Measurements from ENCODE around the gene MAN1C1.

Gene MAN1C1

GRCh38 chr1:25744140-25744581 lies 127.6 kb downstream of the MAN1C1 start:
- no peak for FAIRE-seq

- no peak for FAIRE-seq
Measured at GRCh38 chr1:25744636-25745425, 128.2 kb downstream of the MAN1C1 start.

GRCh38 chr1:25746299-25747045 lies 129.9 kb downstream of the MAN1C1 start:
- FAIRE-seq, result no peak

- no peak for FAIRE-seq
Measured at GRCh38 chr1:25747046-25747719, 130.6 kb downstream of the MAN1C1 start.

GRCh38 chr1:25748531-25749205 lies 132.1 kb downstream of the MAN1C1 start:
- no peak for FAIRE-seq

- FAIRE-seq, result no peak
Measured at GRCh38 chr1:25750923-25751605, 134.5 kb downstream of the MAN1C1 start.

- no peak for FAIRE-seq
Measured at GRCh38 chr1:25754470-25755181, 138.0 kb downstream of the MAN1C1 start.

- FAIRE-seq, result no peak
Measured at GRCh38 chr1:25755475-25756125, 139.0 kb downstream of the MAN1C1 start.

GRCh38 chr1:25756215-25756614 lies 139.6 kb downstream of the MAN1C1 start:
- no peak for FAIRE-seq

GRCh38 chr1:25757151-25757845 lies 140.7 kb downstream of the MAN1C1 start:
- no peak for FAIRE-seq

GRCh38 chr1:25757846-25758185 lies 141.2 kb downstream of the MAN1C1 start:
- no peak for FAIRE-seq

- FAIRE-seq, result no peak
Measured at GRCh38 chr1:25758466-25759070, 142.0 kb downstream of the MAN1C1 start.

- no peak for FAIRE-seq
Measured at GRCh38 chr1:25760122-25760719, 143.6 kb downstream of the MAN1C1 start.

- no peak for FAIRE-seq
Measured at GRCh38 chr1:25760871-25761270, 144.3 kb downstream of the MAN1C1 start.

GRCh38 chr1:25763493-25763892 lies 146.9 kb downstream of the MAN1C1 start:
- FAIRE-seq, result no peak

- no peak for FAIRE-seq
Measured at GRCh38 chr1:25765136-25765922, 148.7 kb downstream of the MAN1C1 start.

- FAIRE-seq, result no peak
Measured at GRCh38 chr1:25765923-25766589, 149.5 kb downstream of the MAN1C1 start.

GRCh38 chr1:25766721-25767436 lies 150.3 kb downstream of the MAN1C1 start:
- FAIRE-seq, result no peak

All from G401.6 (cell line).